ENCODE measurements around the gene CA5A.

Gene CA5A

GRCh38 chr16:87853411-87854052 is 82.8 kb downstream of the CA5A start:
- DNase-seq (ENCODE audit: low read depth), result peak; percentile 94
- peak overlapping the region; percentile 10 for H3K4me3 ChIP-seq (ENCODE audit: low read length)
- no peak for TF ChIP-seq CTCF (IDR thresholded peaks at IDR 0.05; ENCODE audit: insufficient read depth, low read depth, low read length, missing control alignments)

- no peak for TF ChIP-seq CTCF (IDR thresholded peaks at IDR 0.05; ENCODE audit: insufficient read depth, low read depth, low read length, missing control alignments)
- no peak for DNase-seq (ENCODE audit: low read depth)
- no peak overlapping the region for H3K4me3 ChIP-seq (ENCODE audit: low read length)
These were observed 84.7 kb downstream of the CA5A start for GRCh38 chr16:87851601-87852000.

- no peak for TF ChIP-seq CTCF (IDR thresholded peaks at IDR 0.05; ENCODE audit: insufficient read depth, low read depth, low read length, missing control alignments)
- no peak overlapping the region for H3K4me3 ChIP-seq (ENCODE audit: low read length)
- DNase-seq (ENCODE audit: low read depth), result peak; percentile 76
These were observed 85.2 kb downstream of the CA5A start for GRCh38 chr16:87851141-87851587.

- peak; percentile 52 for DNase-seq (ENCODE audit: low read depth)
- no peak overlapping the region for H3K4me3 ChIP-seq (ENCODE audit: low read length)
- TF ChIP-seq CTCF (IDR thresholded peaks at IDR 0.05; ENCODE audit: insufficient read depth, low read depth, low read length, missing control alignments), result peak; percentile 91
These were observed 86.0 kb downstream of the CA5A start for GRCh38 chr16:87850009-87851006.

- TF ChIP-seq CTCF (IDR thresholded peaks at IDR 0.05; ENCODE audit: insufficient read depth, low read depth, low read length, missing control alignments), result no peak
- DNase-seq (ENCODE audit: low read depth), result no peak
- H3K4me3 ChIP-seq (ENCODE audit: low read length), result no peak overlapping the region
These were observed 86.8 kb downstream of the CA5A start for GRCh38 chr16:87849419-87850008.

- TF ChIP-seq CTCF (IDR thresholded peaks at IDR 0.05; ENCODE audit: insufficient read depth, low read depth, low read length, missing control alignments), result no peak
- H3K4me3 ChIP-seq (ENCODE audit: low read length), result no peak overlapping the region
- DNase-seq (ENCODE audit: low read depth), result no peak
These were observed 87.5 kb downstream of the CA5A start for GRCh38 chr16:87848676-87849345.
